Stimulated activated naive B cell treated with anti-CD40 and anti-IgM and Interleukin-4, amounts not matched to agents 10 μg/mL and 1 μg/mL and 100 μg/mL, for 72 hours (primary cell): ENCODE results near the gene DDX4.
"Not testable (repeated sequence)": the region's sequence is repeated elsewhere in the genome, so short reads cannot be mapped to it uniquely, and the experiment has no call there.

Experiments
- ATAC-seq, 2 donors: fragments of 150-1000 bp; cut with Tn5 transposase; replicated peaks; 2 replicates each; pipeline ENCODE4 v1.10.0; 2021; ENCODE audit warnings: moderate library complexity in 1 of 2
- DNase-seq: peaks from one replicate; pipeline ENCODE4 v3.0.0; 2021
- H3K27ac Mint-ChIP-seq: one replicate; pipeline ENCODE4 v1.8.0; 2022; ENCODE audit warnings: mild to moderate bottlenecking, mixed read lengths
- H3K27me3 Mint-ChIP-seq, 2 donors: one replicate each; pipeline ENCODE4 v1.8.0; 2022; ENCODE audit warnings: mixed read lengths in 2 of 2
- H3K36me3 Mint-ChIP-seq, 2 donors: one replicate each; pipeline ENCODE4 v1.8.0; 2022; ENCODE audit warnings: mixed read lengths in 2 of 2, mild to moderate bottlenecking in 1 of 2
- H3K4me1 Mint-ChIP-seq, 2 donors: one replicate each; pipeline ENCODE4 v1.8.0; 2022; ENCODE audit warnings: mixed read lengths in 2 of 2, mild to moderate bottlenecking in 1 of 2
- H3K4me3 Mint-ChIP-seq, 2 donors: one replicate each; pipeline ENCODE4 v1.8.0; 2022; ENCODE audit warnings: mild to moderate bottlenecking in 2 of 2, mixed read lengths in 2 of 2, moderate library complexity in 1 of 2
- H3K9me3 Mint-ChIP-seq, 2 donors: one replicate each; pipeline ENCODE4 v1.8.0; 2022; ENCODE audit warnings: mixed read lengths in 2 of 2, mild to moderate bottlenecking in 1 of 2

The DDX4 gene

DNA sequence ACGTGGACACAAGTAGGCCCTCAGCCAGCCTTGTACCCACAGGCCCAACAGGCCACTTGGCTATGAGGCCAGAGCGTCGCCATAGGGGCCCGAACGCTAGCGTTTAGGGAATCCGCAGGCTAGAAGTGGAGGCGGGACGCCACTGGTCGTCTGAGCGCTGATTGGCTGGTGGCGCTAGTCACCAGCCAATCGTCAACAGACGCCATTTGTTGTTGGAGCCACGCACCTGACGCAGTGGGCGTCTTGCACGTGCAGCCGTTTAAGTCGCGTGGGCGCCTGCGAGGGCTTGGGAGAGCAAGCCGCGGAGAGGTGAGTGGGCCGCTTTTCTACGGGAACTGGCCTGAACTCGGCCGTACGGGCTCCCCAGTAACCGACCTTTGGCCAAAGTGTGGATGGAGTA is at the start of gene DDX4:
TSS of gene DDX4 (plus strand) at position 269 of the 400 bp plus-strand sequence. CDS start 903 bp downstream, outside the sequence.
- no peak within 1 kb of the TSS for H3K4me3 Mint-ChIP-seq
- H3K4me1 Mint-ChIP-seq = no peaks in the 10 kb centered on the region
- no peaks in the 10 kb centered on the region for H3K36me3 Mint-ChIP-seq
- no peaks in the 10 kb centered on the region for H3K9me3 Mint-ChIP-seq
- H3K27ac Mint-ChIP-seq = no peak within 1 kb of the TSS
- no peak for ATAC-seq
- DNase-seq = no peak
- H3K27me3 Mint-ChIP-seq = peaks cover 4 to 11% of the 10 kb centered on the region in 2 donors

DNA sequence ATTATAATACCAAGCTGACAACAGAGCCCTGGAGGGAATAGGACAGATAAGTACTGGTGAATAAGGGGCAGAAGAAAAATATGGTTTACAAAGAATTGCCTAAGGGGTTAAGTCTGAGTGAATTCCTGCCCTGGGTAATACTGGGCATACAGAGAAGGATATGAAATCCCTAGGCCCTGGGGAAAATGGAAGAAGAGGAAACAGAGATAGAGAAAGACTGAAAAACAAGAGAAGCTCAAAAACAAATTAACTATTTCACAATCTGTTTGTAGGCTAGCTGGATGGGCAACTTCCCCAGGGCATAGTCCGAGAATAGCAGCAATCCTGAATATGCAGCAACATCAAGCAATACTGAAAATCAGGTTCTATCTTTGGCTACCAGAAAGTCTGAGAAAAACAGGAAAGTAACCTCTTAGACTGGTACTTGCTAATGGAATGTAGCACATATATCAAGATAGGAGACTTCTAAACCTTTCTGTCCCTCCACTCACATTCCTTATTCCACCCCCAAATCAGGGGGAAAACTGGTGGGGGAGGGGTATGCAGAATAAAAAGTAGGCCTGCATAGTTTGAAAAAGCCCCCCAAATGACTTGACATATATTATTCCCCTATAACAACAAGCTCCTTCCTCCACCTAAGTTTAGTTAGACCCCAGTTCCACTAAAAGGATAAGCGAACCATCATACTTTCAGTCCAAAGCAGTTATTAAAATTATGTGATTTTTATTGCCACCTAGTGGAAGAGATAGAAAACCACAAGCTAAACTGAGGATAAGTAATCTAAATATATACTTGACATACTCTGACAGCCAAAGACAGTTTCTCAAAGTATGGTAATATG is 46.4 kb upstream of the DDX4 start:
- H3K4me3 Mint-ChIP-seq = no peak overlapping the region
- ATAC-seq (peak in 1 of 2 donors; percentile 33), DNase-seq (no peak)
- H3K27me3 Mint-ChIP-seq = no peaks in the 10 kb centered on the region
- peaks cover 0 to 13% of the 10 kb centered on the region in 2 donors for H3K36me3 Mint-ChIP-seq
- H3K4me1 Mint-ChIP-seq = peaks cover 0 to 4% of the 10 kb centered on the region in 2 donors
- H3K9me3 Mint-ChIP-seq = no peaks in the 10 kb centered on the region
- H3K27ac Mint-ChIP-seq = no peak overlapping the region

DNA sequence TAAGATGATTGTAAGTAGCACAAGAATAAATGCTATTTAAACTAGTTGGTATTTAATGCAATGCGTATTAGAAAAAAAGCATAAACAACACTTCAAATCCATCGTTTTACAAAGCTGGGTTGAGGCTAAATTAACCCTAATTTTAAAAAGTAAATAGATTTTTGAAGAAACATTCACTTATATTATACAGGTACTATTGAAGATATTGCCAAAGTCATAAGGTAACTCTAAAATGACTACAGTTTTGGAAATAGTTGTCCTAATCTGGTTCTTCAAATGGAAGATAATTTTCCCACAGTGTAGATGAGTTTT is 45.8 kb upstream of the DDX4 start:
- no peak for ATAC-seq
- Mint-ChIP-seq H3K27me3 (no peaks in the 10 kb centered on the region), H3K4me3 (no peak overlapping the region), H3K36me3 (peaks cover 4 to 8% of the 10 kb centered on the region in 2 donors), H3K9me3 (no peaks in the 10 kb centered on the region), H3K27ac (no peak overlapping the region), H3K4me1 (peaks cover 0 to 4% of the 10 kb centered on the region in 2 donors)
- no peak for DNase-seq

DNA sequence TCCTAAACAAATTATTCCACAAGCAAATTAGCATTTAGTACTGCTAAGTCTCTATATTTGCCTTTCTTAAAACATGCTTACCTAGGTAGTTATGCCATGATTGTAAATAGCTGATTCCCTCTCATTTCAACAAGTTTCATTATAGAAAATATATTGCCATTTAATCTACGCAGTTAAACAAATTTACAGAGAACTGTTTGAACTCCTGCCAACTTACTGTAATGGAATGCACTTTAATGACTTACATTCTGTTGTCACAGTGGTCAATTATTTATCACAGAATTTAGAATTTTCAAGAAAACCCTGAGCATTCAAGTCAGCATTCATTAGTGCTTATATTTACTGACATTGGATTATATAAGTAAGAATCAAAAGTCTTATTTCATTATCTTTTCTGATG is 45.4 kb upstream of the DDX4 start:
- DNase-seq (no peak), ATAC-seq (no peak)
- H3K4me1 Mint-ChIP-seq = peaks cover 0 to 4% of the 10 kb centered on the region in 2 donors
- H3K27me3 Mint-ChIP-seq = no peaks in the 10 kb centered on the region
- H3K36me3 Mint-ChIP-seq = peaks cover 4 to 8% of the 10 kb centered on the region in 2 donors
- H3K4me3 Mint-ChIP-seq = no peak overlapping the region
- no peak overlapping the region for H3K27ac Mint-ChIP-seq
- no peaks in the 10 kb centered on the region for H3K9me3 Mint-ChIP-seq

DNA sequence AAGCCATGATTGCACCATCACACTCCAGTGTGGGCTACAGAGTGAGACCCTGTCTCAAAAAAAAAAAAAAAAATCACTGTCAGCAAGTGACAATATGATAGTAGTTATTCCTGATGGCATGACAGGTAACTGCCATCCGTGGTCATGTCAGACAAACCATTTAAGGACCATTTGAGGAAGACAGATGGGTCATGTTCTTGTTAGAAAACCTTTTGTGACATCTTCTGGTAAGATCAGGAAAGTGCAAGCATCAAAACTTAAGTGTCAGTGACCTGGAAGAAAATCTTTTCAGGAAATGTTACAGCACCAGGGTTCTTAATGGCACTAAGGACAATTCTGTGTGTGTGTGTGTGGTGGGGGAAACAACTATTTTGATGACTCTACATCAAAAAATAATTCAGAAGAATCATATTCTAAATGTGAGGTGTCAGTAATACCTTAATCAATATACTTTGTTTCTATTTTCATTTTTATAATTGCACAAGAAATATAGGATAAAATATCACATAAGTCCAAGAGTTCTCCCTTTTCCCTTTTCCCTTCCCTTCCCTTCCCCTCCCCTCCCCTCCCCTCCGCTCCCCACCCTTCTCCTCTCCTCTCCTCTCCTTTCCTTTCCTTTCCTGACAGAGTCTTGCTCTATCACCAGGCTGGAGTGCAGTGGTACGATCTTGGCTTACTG is 43.6 kb upstream of the DDX4 start:
- Mint-ChIP-seq H3K4me1 (peaks cover 4 to 5% of the 10 kb centered on the region in 2 donors), H3K9me3 (no peaks in the 10 kb centered on the region), H3K27me3 (no peaks in the 10 kb centered on the region), H3K27ac (no peak overlapping the region), H3K36me3 (peaks cover 4 to 8% of the 10 kb centered on the region in 2 donors), H3K4me3 (no peak overlapping the region)
- ATAC-seq = no peak
- no peak for DNase-seq

DNA sequence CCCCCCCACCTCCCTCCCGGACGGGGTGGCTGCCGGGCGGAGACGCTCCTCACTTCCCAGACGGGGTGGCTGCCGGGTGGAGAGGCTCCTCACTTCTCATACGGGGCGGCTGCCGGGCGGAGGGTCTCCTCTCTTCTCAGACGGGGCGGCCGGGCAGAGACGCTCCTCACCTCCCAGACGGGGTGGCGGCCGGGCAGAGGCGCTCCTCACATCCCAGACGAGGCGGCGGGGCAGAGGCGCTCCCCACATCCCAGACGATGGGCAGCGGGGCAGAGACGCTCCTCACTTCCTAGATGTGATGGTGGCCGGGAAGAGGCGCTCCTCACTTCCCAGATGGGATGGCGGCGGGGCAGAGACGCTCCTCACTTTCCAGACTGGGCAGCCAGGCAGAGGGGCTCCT is 41.2 kb upstream of the DDX4 start:
- peaks cover 11 to 23% of the 10 kb centered on the region in 2 donors for H3K4me1 Mint-ChIP-seq
- not testable (repeated sequence) for H3K4me3 Mint-ChIP-seq, H3K27me3 Mint-ChIP-seq, H3K9me3 Mint-ChIP-seq, ATAC-seq, DNase-seq
- peak overlapping the region; percentile 20 for H3K27ac Mint-ChIP-seq
- peaks cover 11 to 17% of the 10 kb centered on the region in 2 donors for H3K36me3 Mint-ChIP-seq

DNA sequence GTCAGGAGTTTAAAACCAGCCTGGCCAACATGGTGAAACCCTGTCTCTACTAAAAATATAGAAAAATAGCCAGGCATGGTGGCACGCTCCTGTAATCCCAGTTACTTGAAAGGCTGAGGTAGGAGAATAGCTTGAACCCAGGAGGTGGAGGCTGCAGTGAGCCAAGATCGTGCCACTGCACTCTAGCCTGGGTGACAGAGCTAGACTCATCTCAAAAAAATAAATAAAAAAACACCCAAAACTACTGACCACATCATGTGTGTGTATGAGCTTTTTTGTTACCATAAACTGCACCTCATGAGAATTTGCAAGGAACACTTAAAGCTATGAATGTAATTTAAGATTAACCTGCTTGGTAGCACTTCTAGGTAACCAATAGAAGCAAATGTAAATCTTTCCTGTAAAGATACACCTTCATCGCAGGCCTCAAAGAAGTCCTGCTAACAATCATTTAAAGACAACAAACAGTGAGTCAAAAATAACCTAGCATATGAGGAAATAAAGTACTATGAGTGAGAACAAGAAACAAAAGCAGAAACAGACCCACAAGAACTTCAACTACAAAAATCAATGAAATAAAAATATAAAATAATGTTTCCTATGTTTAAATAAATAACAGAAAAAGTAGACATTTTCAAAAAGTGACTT is 38.7 kb upstream of the DDX4 start:
- DNase-seq (no peak), ATAC-seq (peak; percentile 85 to 91)
- H3K36me3 Mint-ChIP-seq = peaks cover 11 to 19% of the 10 kb centered on the region in 2 donors
- H3K4me3 Mint-ChIP-seq = no peak overlapping the region
- H3K27ac Mint-ChIP-seq = no peak overlapping the region
- no peaks in the 10 kb centered on the region for H3K27me3 Mint-ChIP-seq
- H3K4me1 Mint-ChIP-seq = peaks cover 12 to 23% of the 10 kb centered on the region in 2 donors
- peaks cover 0 to 2% of the 10 kb centered on the region in 2 donors for H3K9me3 Mint-ChIP-seq

DNA sequence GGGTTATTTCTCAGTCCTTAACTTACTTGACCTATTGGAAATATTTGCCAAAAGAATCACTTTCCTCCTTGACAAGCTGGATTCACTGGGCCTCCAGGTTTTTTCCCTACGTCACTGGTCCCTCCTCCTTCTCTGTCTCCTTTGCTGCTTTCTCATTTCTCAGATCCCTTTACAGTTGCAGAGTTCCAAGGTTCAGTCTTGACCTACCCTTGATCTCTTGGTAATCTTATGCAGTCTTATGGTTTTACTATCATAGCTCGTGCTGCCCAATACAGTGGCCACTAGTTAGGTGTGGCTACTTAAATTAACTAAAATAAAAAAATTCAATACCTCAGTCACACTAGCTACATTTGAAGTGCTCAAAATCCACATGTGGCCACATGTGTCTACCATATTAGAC is 37.1 kb upstream of the DDX4 start:
- ATAC-seq = no peak
- peaks cover 11 to 12% of the 10 kb centered on the region in 2 donors for H3K36me3 Mint-ChIP-seq
- peaks cover 0 to 2% of the 10 kb centered on the region in 2 donors for H3K9me3 Mint-ChIP-seq
- DNase-seq = no peak
- H3K4me3 Mint-ChIP-seq = no peak overlapping the region
- no peaks in the 10 kb centered on the region for H3K27me3 Mint-ChIP-seq
- H3K4me1 Mint-ChIP-seq = peaks cover 10 to 23% of the 10 kb centered on the region in 2 donors
- H3K27ac Mint-ChIP-seq = no peak overlapping the region

DNA sequence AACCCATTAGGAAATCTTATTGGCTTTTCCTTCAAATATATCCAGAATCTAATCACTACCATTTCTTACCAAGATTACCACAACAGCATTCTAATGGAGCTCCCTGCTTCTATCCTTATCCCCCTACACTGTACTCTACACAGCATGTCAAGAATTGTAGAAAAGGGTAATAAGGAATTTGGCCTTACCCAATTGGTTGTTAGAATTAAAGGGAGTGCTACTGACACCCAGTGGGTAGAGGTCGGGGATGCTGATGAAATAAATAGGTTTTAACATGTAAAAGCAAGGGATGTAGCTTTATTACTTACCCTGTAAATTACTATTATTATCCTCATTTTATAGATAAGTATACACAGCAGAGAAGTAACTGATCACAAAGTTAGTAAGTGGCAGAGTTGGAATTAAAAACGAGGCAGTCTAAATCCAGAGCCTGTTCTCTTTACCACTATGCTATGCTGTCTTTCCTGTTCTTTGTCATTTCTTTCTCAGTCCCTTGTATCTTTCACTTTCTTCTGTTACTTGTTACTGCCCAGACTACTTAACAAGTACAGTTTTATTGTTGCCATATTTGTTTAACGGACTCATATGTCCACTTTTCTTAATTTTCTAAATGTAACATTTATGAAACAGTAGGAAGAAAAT is 36.3 kb upstream of the DDX4 start:
- Mint-ChIP-seq H3K4me3 (no peak overlapping the region), H3K36me3 (peaks cover 10 to 12% of the 10 kb centered on the region in 2 donors), H3K4me1 (peaks cover 10 to 23% of the 10 kb centered on the region in 2 donors), H3K27ac (peak overlapping the region; percentile 20), H3K27me3 (no peaks in the 10 kb centered on the region), H3K9me3 (peaks cover 0 to 2% of the 10 kb centered on the region in 2 donors)
- DNase-seq (no peak), ATAC-seq (no peak)

DNA sequence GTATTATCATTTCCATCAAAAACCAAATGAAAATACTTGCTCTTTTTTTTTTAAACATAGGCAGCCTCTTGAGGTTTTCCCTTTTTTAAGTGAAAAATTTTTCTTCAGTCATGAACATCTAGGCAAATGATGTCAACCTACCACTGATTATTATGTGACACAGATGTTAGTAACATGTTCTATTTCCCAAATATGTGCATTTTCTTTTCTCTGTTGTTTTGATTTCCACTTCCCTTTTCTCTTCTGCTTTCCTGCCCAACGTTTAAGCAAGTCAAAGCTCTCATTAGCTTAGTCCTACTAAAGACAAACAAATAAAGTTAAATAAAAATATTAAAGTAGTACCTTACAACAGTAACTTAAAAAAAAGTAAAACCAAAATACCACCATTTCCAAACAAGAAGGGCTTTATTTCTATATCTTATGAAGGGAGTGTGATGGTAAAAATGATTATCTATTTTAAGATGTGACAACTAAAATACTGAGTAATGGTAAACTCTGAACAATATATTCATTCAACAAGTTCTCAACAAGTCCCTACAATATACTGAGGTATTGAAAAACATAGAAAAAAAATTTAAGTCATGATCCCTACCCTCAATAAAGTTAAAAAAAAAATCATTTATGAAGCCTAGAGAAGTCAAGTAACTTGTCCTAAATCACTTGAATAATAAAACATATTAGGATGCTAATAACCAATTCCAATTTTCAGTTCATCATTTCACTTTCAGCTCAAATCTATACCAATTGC is 35.1 kb upstream of the DDX4 start:
- peak; percentile 63 for ATAC-seq
- Mint-ChIP-seq H3K36me3 (peaks cover 7 to 12% of the 10 kb centered on the region in 2 donors), H3K4me3 (no peak overlapping the region), H3K27ac (no peak overlapping the region), H3K4me1 (peaks cover 10 to 23% of the 10 kb centered on the region in 2 donors), H3K27me3 (no peaks in the 10 kb centered on the region), H3K9me3 (peaks cover 0 to 2% of the 10 kb centered on the region in 2 donors)
- DNase-seq = no peak

DNA sequence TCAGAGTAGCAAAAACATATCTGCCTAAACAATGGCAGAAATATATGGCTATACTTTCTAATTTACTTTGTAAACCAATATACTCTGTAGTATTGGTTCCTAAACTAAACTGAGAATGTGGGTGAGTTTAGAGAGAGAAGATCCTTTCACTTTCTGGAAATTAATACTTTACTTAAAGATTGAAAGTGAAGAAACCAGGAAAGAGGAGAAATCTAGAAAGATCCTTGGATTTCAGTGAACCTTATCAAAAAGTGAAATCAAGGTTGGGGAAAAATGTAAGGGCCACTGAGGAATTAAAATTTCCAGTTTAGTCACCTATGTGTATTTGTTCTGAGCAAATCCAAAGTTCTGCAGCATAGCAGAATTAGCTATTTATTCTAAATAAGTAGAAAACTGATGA is 31.6 kb upstream of the DDX4 start:
- H3K4me3 Mint-ChIP-seq = no peak overlapping the region
- H3K9me3 Mint-ChIP-seq = no peaks in the 10 kb centered on the region
- H3K36me3 Mint-ChIP-seq = peaks cover 2 to 9% of the 10 kb centered on the region in 2 donors
- H3K4me1 Mint-ChIP-seq = peaks cover 4 to 8% of the 10 kb centered on the region in 2 donors
- no peak overlapping the region for H3K27ac Mint-ChIP-seq
- no peak for ATAC-seq
- DNase-seq = no peak
- no peaks in the 10 kb centered on the region for H3K27me3 Mint-ChIP-seq

DNA sequence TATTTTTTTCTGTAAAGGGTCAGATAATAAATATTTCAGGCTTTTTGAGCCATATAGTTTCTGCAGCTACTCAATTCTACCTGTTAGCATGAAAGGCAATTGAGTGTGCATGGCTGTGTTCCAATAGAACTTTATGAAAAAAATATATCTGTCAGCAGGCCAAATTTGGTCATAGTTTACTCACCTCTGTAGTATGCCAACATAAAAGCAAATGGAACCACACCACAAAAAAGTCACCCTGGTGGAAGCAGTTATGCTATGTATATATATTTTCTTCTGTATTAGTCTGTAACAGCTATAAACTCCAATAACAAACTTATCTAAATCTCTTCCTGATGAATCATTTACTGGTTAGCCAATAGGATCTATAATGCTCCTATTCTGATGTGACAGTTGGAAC is 29.1 kb upstream of the DDX4 start:
- ATAC-seq (no peak), DNase-seq (no peak)
- Mint-ChIP-seq H3K9me3 (no peaks in the 10 kb centered on the region), H3K4me1 (peaks cover 4 to 21% of the 10 kb centered on the region in 2 donors), H3K36me3 (peaks cover 1 to 5% of the 10 kb centered on the region in 2 donors), H3K4me3 (no peak overlapping the region), H3K27me3 (no peaks in the 10 kb centered on the region), H3K27ac (no peak overlapping the region)

DNA sequence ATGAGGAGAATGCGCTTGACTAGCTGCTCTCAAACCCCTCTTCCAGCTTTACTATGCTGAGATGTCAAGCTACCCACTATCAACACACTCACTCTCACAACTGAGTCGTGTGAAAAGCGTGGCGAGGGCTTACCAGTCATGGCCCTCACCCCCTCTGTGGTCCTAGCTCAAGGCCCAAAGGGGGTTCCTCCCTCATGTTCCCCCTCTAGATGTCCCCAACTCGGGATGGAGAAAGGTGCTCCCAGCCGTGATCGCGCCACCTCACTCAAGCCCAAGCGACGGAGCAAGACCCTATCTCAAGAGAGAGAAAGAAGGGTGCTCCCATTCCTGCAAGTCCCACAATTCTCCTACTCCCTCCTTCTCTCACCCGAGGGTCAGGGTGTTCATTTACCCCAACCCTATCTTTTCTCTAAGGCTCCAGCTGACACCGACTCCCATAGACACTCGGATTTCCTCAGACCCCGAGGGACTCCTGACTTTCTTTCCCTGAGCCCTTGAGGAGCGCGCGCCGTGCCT is 26.3 kb upstream of the DDX4 start:
- ATAC-seq (no peak), DNase-seq (no peak)
- H3K27me3 Mint-ChIP-seq = no peaks in the 10 kb centered on the region
- peak overlapping the region; percentile 98 for H3K4me3 Mint-ChIP-seq
- peaks cover 3% of the 10 kb centered on the region in 2 donors for H3K36me3 Mint-ChIP-seq
- H3K4me1 Mint-ChIP-seq = peaks cover 4 to 21% of the 10 kb centered on the region in 2 donors
- peak overlapping the region; percentile 96 for H3K27ac Mint-ChIP-seq
- H3K9me3 Mint-ChIP-seq = peaks cover under 1 to 1% of the 10 kb centered on the region in 2 donors
